Measurements from ENCODE around the gene AKAP6.

AKAP6 gene

DNA sequence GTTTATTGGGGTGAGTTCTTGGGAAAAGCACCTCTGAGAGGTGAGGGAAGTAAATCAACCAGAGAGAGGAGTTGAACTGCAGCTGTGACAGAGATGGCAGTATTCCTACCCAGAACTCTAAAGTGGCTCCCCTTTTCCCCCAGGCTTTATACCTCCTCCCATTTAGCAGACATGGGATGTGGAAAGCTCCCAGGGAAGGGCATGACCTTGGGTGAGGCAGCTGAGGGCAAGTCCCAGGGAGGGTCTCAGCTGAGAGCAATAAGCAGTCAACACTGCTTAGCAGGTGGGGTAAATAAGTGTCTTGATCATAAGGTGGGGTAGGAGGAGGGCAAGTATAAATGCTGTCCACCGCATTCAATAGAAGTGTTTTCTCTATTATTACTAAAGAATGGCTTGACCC lies 143.0 kb downstream of the AKAP6 start:
- H3K27ac ChIP-seq, result no peak overlapping the region
- TF ChIP-seq, protein P1, sequence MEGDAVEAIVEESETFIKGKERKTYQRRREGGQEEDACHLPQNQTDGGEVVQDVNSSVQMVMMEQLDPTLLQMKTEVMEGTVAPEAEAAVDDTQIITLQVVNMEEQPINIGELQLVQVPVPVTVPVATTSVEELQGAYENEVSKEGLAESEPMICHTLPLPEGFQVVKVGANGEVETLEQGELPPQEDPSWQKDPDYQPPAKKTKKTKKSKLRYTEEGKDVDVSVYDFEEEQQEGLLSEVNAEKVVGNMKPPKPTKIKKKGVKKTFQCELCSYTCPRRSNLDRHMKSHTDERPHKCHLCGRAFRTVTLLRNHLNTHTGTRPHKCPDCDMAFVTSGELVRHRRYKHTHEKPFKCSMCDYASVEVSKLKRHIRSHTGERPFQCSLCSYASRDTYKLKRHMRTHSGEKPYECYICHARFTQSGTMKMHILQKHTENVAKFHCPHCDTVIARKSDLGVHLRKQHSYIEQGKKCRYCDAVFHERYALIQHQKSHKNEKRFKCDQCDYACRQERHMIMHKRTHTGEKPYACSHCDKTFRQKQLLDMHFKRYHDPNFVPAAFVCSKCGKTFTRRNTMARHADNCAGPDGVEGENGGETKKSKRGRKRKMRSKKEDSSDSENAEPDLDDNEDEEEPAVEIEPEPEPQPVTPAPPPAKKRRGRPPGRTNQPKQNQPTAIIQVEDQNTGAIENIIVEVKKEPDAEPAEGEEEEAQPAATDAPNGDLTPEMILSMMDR (conservative IDR thresholded peaks at IDR 0.05), result no peak
- TF ChIP-seq ZFX (IDR thresholded peaks at IDR 0.05), result no peak

DNA sequence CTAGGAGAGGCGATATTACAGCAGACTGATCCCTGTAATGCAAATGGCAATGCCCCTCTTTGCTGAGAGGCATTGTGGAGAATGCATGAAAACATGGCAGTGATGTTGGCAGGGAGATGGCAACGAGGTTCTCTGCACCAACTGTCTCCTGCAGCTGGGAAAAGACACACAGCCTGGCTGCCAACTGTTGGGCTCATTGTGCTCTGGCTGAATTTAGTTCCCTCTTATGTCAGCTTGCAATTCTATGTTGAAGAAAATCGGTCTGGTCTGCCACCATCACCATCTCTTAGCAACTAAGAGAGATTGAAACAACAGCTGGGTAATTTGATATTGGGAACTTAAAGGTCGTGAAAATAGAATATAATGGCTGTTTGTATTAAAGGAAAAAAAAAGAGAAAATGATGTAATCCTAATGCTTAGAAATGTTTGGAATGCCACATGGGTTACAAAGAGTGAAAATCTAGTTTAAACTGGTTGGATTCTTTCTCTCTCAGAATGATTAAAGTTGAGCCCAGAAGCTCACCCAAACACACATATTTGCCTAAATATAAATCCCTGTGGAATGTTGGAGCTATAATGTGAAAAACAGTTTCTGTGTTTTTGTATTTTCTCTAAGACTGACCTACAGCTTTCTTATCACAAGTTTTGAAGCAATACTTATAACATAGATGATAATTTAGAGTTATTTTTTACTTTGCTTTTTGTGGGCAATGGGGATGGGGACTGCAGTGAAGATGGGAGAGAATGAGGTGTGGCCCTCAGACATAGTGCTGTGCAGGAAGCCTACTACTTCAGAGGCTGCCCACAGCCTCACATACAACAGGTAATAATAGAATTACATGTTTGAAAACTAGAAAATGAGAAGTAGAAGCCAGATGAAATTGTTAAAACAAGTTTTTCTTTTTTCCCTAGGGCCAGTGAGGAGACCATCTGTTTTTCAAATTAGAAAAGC lies 143.7 kb downstream of the AKAP6 start:
- peak overlapping the region; percentile 15; the same call in 1 of the 2 replicates for H3K27ac ChIP-seq
- no peak for TF ChIP-seq ZFX (IDR thresholded peaks at IDR 0.05)
- TF ChIP-seq, protein P1 (conservative IDR thresholded peaks at IDR 0.05), result no peak

DNA sequence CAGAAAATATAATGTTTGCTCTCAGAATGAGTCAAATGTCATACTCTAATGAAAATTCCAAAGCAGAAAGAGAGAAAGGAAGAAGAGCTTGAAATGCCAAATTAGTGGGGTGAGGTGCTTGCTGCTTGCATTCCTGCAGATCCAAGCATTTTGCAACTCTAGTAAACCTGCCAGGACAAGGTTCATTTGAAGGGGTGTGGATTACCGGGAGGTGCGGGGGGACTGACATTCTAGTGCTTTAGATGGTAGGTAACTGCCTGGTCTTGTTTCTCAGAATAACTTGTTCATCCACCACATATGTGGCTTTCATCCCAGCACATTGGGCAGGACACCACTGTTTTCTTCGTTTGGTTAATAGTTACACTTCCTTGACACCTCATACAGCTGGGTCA lies 144.4 kb downstream of the AKAP6 start:
- TF ChIP-seq ZFX (IDR thresholded peaks at IDR 0.05), result no peak
- TF ChIP-seq, protein P1 (conservative IDR thresholded peaks at IDR 0.05), result no peak
- H3K27ac ChIP-seq, result peak overlapping the region; percentile 32

DNA sequence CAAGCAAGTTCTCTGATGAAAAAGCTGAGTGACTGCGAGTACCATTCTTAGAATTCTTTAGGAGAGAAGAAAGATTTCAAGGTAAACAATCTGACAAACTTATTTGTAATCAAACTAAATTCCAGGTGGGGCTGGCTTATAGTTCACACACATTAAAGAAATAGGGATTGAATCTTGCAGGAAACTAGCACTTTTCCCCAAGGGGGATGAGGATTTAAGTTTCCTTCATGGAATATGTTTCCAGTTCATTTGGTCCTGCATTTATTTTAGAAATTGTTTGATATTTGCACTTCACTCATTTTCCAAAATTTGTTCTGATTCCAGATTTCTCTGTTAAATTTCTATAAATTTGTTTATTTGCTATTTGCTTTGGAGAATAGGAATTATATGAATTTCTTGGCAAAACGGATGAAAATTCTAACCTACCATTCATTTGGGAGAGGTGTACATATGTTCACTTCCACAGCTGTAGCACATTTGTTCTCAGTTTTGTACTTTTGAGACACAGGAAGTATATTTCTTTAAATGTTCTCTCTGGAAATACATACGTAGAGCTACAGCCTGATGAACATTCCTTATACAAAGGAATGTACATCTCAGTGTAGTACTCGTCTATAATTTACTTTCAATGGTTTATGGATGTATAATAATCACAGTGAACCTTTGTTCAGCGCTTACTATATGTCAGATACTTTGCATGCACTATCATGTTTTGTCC lies 145.5 kb downstream of the AKAP6 start:
- TF ChIP-seq, protein P1 (conservative IDR thresholded peaks at IDR 0.05), result no peak
- no peak for TF ChIP-seq ZFX (IDR thresholded peaks at IDR 0.05)
- no peak overlapping the region for H3K27ac ChIP-seq

DNA sequence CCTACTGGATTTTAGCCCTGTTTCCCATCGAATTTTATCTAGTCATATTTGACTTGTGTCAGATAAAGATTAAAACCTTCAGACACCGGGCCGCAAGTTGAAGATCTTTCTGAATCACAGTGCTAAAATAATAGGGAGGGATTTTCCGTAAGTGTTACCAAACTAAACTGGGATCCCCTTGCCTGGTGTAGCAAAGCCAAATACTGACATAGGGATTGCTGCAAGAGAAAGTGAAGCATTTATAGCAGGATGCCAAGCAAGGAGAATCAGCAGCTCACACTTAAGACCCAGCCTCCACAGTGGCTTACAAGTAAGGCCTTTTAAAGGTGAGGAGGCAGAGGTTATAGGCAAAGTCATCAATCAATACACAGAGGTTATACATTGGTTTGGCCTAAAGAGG lies 147.4 kb downstream of the AKAP6 start:
- H3K27ac ChIP-seq, result no peak overlapping the region
- no peak for TF ChIP-seq ZFX (IDR thresholded peaks at IDR 0.05)
- TF ChIP-seq, protein P1 (conservative IDR thresholded peaks at IDR 0.05), result no peak

DNA sequence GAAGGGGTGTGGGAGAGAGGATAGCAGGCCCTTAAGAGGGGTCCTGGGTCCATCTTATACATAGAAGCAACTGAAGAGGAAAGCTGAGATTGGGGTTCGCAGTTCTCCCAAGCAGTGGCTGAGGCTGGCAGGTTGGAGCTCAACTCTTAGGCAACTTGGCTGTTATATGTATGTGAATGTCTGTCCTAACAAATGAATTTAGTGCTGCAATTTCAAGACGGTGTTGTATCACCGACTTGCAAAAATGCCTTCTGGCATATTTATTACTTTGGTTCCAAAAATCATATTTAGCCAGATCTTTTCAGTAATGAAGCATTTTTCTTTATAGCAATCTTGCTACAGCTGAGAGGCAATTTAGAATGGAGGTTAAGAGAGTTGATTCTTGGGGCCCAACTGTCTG lies 148.3 kb downstream of the AKAP6 start:
- H3K27ac ChIP-seq, result no peak overlapping the region
- no peak for TF ChIP-seq ZFX (IDR thresholded peaks at IDR 0.05)
- TF ChIP-seq, protein P1 (conservative IDR thresholded peaks at IDR 0.05), result no peak

DNA sequence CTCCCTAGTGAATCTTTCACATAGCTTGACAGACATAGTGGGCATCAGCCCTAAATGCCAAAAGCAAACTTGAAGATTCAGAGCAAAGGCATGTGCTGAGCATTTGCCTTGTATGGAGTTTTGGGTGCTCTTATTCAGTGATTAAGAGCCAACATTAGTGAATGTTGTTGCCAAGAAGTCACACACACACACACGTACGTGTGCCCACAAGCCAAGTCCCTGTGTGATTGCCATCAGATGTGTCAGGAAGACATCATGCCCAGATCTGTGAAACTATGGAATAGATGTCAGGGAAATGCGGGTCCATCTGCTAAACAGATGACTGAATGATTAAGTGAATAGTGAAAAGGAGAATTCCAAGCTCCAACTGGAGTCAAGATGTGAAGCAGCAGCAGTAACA lies 149.0 kb downstream of the AKAP6 start:
- no peak overlapping the region for H3K27ac ChIP-seq
- no peak for TF ChIP-seq ZFX (IDR thresholded peaks at IDR 0.05)
- TF ChIP-seq, protein P1 (conservative IDR thresholded peaks at IDR 0.05), result no peak
